Measurements from ENCODE around the gene ADA. TPM values are rescaled to one million over a fixed set of nuclear protein-coding genes. Genes with fewer than 3 reads are reported as not detected.

The ADA gene
- polyA plus RNA-seq, 1 donor = 7.3 TPM

- Histone ChIP-seq H3K27me3 (ENCODE audit: control insufficient read depth, insufficient read depth, low read length) (no peaks in the 10 kb centered on the region), H3K36me3 (ENCODE audit: control insufficient read depth, insufficient read depth, low read length) (no peaks in the 10 kb centered on the region), H3K4me3 (ENCODE audit: low read length) (no peak overlapping the region), H3K9me3 (ENCODE audit: control insufficient read depth, low read depth, low read length) (peaks cover 9% of the 10 kb centered on the region), H3K4me1 (ENCODE audit: control insufficient read depth, insufficient read depth, low read length) (no peaks in the 10 kb centered on the region), H3K27ac (ENCODE audit: low read length) (no peak overlapping the region)
- no peak for DNase-seq
- no CpG with 5 or more reads among the region's 6 CpGs for WGBS (ENCODE audit: insufficient coverage, low lambda C conversion rate)
Measured at GRCh38 chr20:44624743-44625271, 26.7 kb downstream of the ADA start.

DNA sequence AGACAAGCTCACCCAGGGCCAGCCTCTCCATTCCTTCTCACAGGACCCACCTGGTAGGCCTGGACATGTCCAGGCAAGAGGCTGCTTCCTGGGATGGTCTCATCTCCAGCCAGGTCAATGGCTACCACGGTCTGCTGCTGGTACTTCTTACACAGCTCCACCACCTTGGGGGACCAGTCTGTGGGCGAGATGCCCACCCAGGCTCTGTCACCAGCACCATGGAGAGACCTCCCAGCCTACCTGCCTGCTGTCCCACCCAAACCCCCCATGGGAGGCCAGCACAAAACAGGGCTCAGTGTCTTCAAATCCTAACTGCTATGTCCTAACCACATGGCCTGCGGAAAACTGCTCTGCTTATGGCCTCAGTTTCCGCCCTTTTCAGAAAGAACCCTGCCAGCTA lies 27.3 kb downstream of the ADA start:
- H3K27me3 ChIP-seq (ENCODE audit: control insufficient read depth, insufficient read depth, low read length) = no peaks in the 10 kb centered on the region
- no peaks in the 10 kb centered on the region for H3K36me3 ChIP-seq (ENCODE audit: control insufficient read depth, insufficient read depth, low read length)
- no peak overlapping the region for H3K27ac ChIP-seq (ENCODE audit: low read length)
- no peak overlapping the region for H3K4me3 ChIP-seq (ENCODE audit: low read length)
- H3K9me3 ChIP-seq (ENCODE audit: control insufficient read depth, low read depth, low read length) = peaks cover 9% of the 10 kb centered on the region
- WGBS (ENCODE audit: insufficient coverage, low lambda C conversion rate) = no CpG with 5 or more reads among the region's 4 CpGs
- no peaks in the 10 kb centered on the region for H3K4me1 ChIP-seq (ENCODE audit: control insufficient read depth, insufficient read depth, low read length)
- no peak for DNase-seq

DNA sequence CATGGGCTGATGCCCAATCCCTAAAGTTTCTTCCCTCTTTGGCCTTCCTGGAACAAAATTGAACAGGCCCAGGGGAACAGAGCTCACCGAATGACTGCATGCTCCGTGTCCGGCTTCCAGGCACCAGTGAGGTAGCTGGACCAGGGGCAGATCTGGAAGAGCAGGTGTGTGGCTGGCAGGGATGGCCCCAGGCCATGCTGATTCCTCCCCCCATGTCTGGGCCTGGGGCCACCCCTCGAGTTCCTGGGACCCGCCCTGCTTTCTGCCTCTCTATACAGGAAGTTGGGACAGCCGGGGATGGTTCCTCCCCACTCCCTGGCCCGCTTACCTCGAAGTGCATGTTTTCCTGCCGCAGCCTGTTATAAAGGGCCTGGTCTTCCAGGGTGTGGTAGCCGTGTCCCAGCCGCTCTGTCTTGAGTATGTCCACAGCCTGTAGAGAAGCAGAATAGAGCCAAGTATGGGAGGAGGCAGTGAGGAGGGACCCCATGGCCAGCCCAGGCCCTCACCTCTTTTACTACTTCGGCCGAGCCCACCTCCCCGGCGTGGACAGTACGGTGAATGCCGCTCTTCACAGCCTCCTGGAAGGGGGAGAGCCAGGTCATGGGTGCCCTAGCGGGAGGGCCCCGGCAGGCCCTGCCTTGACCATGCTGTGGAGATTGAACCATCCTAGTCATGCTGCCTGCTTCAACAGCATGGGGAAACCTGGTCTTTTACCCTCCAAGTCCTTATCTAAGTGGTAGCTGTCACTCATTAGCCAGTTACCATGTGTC lies 28.8 kb downstream of the ADA start:
- no peaks in the 10 kb centered on the region for H3K4me1 ChIP-seq (ENCODE audit: control insufficient read depth, insufficient read depth, low read length)
- no peaks in the 10 kb centered on the region for H3K27me3 ChIP-seq (ENCODE audit: control insufficient read depth, insufficient read depth, low read length)
- no CpG with 5 or more reads among the region's 19 CpGs for WGBS (ENCODE audit: insufficient coverage, low lambda C conversion rate)
- no peak overlapping the region for H3K4me3 ChIP-seq (ENCODE audit: low read length)
- H3K27ac ChIP-seq (ENCODE audit: low read length) = no peak overlapping the region
- no peak for DNase-seq
- peaks cover 9% of the 10 kb centered on the region for H3K9me3 ChIP-seq (ENCODE audit: control insufficient read depth, low read depth, low read length)
- H3K36me3 ChIP-seq (ENCODE audit: control insufficient read depth, insufficient read depth, low read length) = peaks cover 8% of the 10 kb centered on the region

DNA sequence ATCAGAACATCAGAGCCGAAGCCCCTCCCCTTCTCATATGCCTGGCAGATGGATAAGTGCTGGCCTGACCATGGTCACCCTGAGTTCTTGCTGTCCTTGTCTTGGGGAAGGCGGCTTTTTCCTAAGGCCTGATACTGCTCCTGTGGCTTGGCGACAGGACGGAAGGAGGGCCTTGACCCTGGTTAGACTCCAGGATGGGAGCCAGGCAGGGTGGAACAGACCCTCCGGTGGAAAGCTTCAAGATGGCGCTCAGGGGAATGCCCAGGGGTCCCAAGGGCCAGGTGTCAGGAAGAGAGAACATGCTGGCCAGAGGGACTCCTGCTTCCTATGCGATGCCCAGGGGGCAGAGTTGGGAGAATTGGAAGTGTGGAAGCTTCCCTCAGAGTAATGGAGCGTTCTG lies 29.6 kb downstream of the ADA start:
- no CpG with 5 or more reads among the region's 8 CpGs for whole genome bisulfite sequencing (ENCODE audit: insufficient coverage, low lambda C conversion rate)
- Histone ChIP-seq H3K9me3 (ENCODE audit: control insufficient read depth, low read depth, low read length) (peaks cover 9% of the 10 kb centered on the region), H3K4me3 (ENCODE audit: low read length) (no peak overlapping the region), H3K27ac (ENCODE audit: low read length) (no peak overlapping the region), H3K36me3 (ENCODE audit: control insufficient read depth, insufficient read depth, low read length) (peaks cover 11% of the 10 kb centered on the region), H3K4me1 (ENCODE audit: control insufficient read depth, insufficient read depth, low read length) (no peaks in the 10 kb centered on the region), H3K27me3 (ENCODE audit: control insufficient read depth, insufficient read depth, low read length) (no peaks in the 10 kb centered on the region)
- DNase-seq = no peak

DNA sequence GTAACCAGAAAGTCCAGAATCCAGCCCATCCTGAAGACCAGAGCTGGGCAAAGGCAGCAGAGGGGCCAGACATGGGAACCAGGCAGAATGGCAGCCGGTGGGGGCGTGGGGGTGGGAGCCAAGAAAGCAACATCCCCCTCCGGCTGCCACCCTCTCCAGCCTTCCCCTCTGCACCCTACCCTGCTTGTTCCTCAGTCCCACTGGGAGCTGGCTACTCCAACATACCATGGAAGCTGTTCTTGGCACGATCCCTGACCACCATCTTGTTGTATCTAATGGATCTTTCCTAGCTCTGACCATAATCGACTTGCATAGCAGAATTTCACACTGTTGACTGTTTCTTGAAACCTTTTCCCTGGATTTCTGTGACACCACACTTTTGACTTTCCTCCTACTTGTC lies 30.2 kb downstream of the ADA start:
- H3K9me3 ChIP-seq (ENCODE audit: control insufficient read depth, low read depth, low read length) = peaks cover 9% of the 10 kb centered on the region
- no peak overlapping the region for H3K27ac ChIP-seq (ENCODE audit: low read length)
- H3K36me3 ChIP-seq (ENCODE audit: control insufficient read depth, insufficient read depth, low read length) = peaks cover 18% of the 10 kb centered on the region
- DNase-seq = no peak
- H3K27me3 ChIP-seq (ENCODE audit: control insufficient read depth, insufficient read depth, low read length) = no peaks in the 10 kb centered on the region
- 100% methylated on average over 1 of the region's 5 CpGs for WGBS (ENCODE audit: insufficient coverage, low lambda C conversion rate)
- no peak overlapping the region for H3K4me3 ChIP-seq (ENCODE audit: low read length)
- no peaks in the 10 kb centered on the region for H3K4me1 ChIP-seq (ENCODE audit: control insufficient read depth, insufficient read depth, low read length)

DNA sequence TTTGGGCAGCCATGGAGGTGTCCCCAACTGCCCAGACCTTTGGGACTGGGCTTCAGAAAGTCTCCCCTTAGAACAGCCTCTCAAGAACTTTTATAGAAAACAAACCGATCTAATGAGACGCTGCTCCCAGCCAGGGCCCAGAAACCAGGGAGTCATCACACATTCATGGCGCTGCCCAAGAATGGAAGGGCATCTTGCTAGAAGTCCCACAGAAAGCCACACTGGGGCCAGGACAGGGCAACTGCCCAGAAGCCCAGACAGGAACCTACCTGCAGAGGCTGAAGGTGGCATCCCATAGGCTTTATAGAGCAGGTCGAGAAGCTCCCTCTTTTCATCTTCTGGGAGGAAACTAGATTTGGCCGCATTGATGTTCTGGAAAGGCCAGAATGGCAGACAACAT lies 31.5 kb downstream of the ADA start:
- WGBS (ENCODE audit: insufficient coverage, low lambda C conversion rate) = 100% methylated on average over 1 of the region's 5 CpGs
- H3K27ac ChIP-seq (ENCODE audit: low read length) = no peak overlapping the region
- H3K36me3 ChIP-seq (ENCODE audit: control insufficient read depth, insufficient read depth, low read length) = peaks cover 30% of the 10 kb centered on the region

GRCh38 chr20:44619294-44619693 lies 32.2 kb downstream of the ADA start:
- no peaks in the 10 kb centered on the region for H3K27me3 ChIP-seq (ENCODE audit: control insufficient read depth, insufficient read depth, low read length)

More for the DNA sequence above, 31.5 kb downstream of the ADA start:
- DNase-seq = no peak
- peaks cover 9% of the 10 kb centered on the region for H3K9me3 ChIP-seq (ENCODE audit: control insufficient read depth, low read depth, low read length)
- H3K4me3 ChIP-seq (ENCODE audit: low read length) = no peak overlapping the region
- no peaks in the 10 kb centered on the region for H3K4me1 ChIP-seq (ENCODE audit: control insufficient read depth, insufficient read depth, low read length)
- no peaks in the 10 kb centered on the region for H3K27me3 ChIP-seq (ENCODE audit: control insufficient read depth, insufficient read depth, low read length)

DNA sequence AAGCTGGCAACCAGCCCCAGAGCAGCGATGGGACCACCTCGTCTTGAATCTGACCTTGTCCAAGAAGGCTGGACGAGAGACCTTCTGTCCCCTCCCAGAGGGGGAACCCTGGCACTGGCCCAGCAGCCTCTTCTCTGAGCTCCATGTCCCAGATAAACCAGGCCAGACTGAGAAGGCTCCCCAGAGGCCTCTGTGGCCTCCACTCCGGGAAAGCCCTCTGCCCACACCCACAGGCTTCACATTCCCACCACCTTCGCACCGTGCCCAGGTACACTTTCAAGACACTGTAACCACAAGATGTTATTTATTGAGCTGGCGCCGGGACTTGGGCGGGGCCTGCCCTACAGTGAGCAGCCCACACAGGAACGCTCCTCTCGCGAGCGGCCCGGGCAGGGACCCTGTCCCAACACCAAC lies 33.2 kb downstream of the ADA start:
- WGBS (ENCODE audit: insufficient coverage, low lambda C conversion rate) = 100% methylated on average over 1 of the region's 14 CpGs
- DNase-seq = no peak
- H3K9me3 ChIP-seq (ENCODE audit: control insufficient read depth, low read depth, low read length) = peaks cover 9% of the 10 kb centered on the region
- no peaks in the 10 kb centered on the region for H3K27me3 ChIP-seq (ENCODE audit: control insufficient read depth, insufficient read depth, low read length)
- H3K4me1 ChIP-seq (ENCODE audit: control insufficient read depth, insufficient read depth, low read length) = no peaks in the 10 kb centered on the region
- H3K36me3 ChIP-seq (ENCODE audit: control insufficient read depth, insufficient read depth, low read length) = peaks cover 47% of the 10 kb centered on the region
- no peak overlapping the region for H3K27ac ChIP-seq (ENCODE audit: low read length)
- no peak overlapping the region for H3K4me3 ChIP-seq (ENCODE audit: low read length)

More at GRCh38 chr20:44619294-44619693, 32.2 kb downstream of the ADA start:
- Histone ChIP-seq H3K27ac (ENCODE audit: low read length) (no peak overlapping the region), H3K36me3 (ENCODE audit: control insufficient read depth, insufficient read depth, low read length) (peaks cover 37% of the 10 kb centered on the region), H3K4me1 (ENCODE audit: control insufficient read depth, insufficient read depth, low read length) (no peaks in the 10 kb centered on the region), H3K9me3 (ENCODE audit: control insufficient read depth, low read depth, low read length) (peaks cover 9% of the 10 kb centered on the region), H3K4me3 (ENCODE audit: low read length) (no peak overlapping the region)
- WGBS (ENCODE audit: insufficient coverage, low lambda C conversion rate) = no CpG with 5 or more reads among the region's 7 CpGs
- no peak for DNase-seq

DNA sequence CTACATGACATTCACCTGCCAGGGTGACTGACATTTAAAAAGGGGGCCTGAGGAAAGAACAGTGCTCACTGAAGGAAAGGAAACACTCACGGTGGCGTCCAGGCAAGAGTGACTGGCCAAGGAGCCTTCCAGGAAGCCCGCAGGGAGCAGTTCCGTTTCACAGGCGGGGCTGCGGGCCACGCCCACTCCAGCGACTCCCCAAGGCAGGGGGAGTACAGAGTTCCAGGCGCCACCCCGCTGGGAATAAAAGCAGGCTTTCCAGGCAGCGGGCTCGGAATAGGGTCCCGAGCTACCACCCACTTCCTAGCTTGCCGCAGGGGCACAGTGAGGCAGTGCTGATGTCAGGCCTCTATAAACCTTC lies 34.9 kb downstream of the ADA start:
- no peak for DNase-seq
- Histone ChIP-seq H3K9me3 (ENCODE audit: control insufficient read depth, low read depth, low read length) (no peaks in the 10 kb centered on the region), H3K4me3 (ENCODE audit: low read length) (no peak overlapping the region), H3K27me3 (ENCODE audit: control insufficient read depth, insufficient read depth, low read length) (no peaks in the 10 kb centered on the region), H3K27ac (ENCODE audit: low read length) (no peak overlapping the region), H3K36me3 (ENCODE audit: control insufficient read depth, insufficient read depth, low read length) (peaks cover 48% of the 10 kb centered on the region), H3K4me1 (ENCODE audit: control insufficient read depth, insufficient read depth, low read length) (no peaks in the 10 kb centered on the region)
- WGBS (ENCODE audit: insufficient coverage, low lambda C conversion rate) = no CpG with 5 or more reads among the region's 14 CpGs

GRCh38 chr20:44615876-44616603 lies 35.5 kb downstream of the ADA start:
- Histone ChIP-seq H3K36me3 (ENCODE audit: control insufficient read depth, insufficient read depth, low read length) (peaks cover 48% of the 10 kb centered on the region), H3K4me1 (ENCODE audit: control insufficient read depth, insufficient read depth, low read length) (no peaks in the 10 kb centered on the region), H3K9me3 (ENCODE audit: control insufficient read depth, low read depth, low read length) (no peaks in the 10 kb centered on the region), H3K4me3 (ENCODE audit: low read length) (no peak overlapping the region), H3K27me3 (ENCODE audit: control insufficient read depth, insufficient read depth, low read length) (no peaks in the 10 kb centered on the region), H3K27ac (ENCODE audit: low read length) (no peak overlapping the region)
- no peak for DNase-seq
- no CpG with 5 or more reads among the region's 14 CpGs for WGBS (ENCODE audit: insufficient coverage, low lambda C conversion rate)
